Hypothalamus (tissue), 51 donors: ENCODE results near the gene NLN.
"Not testable (repeated sequence)": the region's sequence is repeated elsewhere in the genome, so short reads cannot be mapped to it uniquely, and the experiment has no call there.

Experiments used
- DNase-seq, 51 donors: peaks; one replicate each; lab custom pipeline; 2025; lab: John Stamatoyannopoulos, UW

NLN gene

DNA sequence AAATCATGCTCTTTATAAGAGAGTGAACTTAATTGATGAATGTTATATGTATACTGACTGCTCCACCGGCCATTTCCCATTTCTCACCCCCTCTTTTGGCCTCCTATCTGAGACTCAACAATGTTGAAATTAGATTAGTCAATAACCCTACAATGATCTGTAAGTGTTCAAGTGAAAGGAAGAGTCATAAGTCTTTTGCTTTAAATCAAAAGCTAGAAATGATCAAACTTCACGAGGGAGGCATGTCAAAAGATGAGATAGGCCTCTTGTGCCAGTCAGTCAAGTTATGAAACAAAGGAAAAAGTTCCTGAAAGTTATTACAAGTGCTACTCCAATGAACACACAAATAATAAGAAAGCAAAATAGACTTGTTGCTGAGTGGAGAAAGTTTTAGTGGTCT, 83.1 kb downstream of the NLN start:
- DNase-seq: no peak

DNA sequence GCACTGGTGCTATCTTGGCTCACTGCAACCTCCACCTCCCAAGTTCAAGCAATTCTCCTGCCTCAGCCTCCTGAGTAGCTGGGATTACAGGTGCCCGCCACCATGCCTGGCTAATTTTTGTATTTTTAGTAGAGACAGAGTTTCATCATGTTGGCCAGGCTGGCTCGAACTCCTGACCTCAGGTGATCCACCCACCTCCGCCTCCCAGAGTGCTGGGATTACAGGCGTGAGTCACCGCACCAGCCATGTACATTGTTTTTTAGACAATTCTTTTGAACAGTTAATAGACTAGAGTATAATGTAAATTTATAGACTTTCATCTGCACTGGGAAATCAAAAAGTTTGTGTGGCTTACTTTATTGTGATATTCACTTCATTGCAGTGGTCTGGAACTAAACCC, 85.5 kb downstream of the NLN start:
- not testable (repeated sequence) for DNase-seq

DNA sequence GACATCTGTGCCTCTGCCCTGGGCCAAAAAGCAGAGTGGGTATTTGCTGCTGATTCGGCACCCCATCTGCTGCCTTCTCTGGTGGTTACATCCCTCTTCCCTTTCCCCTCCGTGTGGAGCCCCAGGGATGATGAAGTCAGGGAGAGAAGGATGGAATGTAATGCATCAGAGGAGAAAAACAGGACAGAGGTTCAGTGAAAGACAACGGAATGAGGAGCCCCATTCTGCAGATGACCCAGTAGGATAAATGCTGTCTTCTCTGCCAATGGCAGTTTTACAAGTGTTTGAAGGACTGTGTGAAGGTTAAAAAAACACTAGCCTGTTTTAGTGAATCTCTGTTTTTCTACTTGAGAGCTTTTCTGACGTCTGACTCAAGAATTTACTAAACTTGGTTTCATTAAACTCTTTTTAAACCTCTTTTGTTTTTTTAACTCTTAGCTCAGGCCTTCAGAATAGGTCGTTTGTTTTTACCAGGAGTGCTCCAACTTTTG, 86.3 kb downstream of the NLN start:
- DNase-seq: peak in 2 of 51 donors; percentile 21 to 41

DNA sequence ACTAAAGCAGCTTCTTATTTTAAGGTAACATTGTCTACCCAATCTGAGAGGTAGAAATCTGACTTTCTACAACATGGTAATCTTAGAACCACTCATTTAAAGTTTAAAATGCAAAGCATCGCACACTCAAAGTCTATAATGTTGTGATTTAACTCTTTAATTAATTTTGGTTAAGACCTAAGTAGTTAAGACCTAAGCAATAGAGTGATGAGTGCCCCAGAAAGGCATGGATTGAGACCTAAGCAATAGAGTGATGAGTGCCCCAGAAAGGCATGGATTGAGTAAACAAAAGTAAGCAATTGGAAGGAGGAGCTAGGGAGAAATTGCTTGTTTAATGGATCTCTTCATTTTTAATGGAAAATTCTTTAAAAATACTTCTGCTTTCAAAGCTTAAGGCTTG, 86.8 kb downstream of the NLN start:
- DNase-seq: no peak

DNA sequence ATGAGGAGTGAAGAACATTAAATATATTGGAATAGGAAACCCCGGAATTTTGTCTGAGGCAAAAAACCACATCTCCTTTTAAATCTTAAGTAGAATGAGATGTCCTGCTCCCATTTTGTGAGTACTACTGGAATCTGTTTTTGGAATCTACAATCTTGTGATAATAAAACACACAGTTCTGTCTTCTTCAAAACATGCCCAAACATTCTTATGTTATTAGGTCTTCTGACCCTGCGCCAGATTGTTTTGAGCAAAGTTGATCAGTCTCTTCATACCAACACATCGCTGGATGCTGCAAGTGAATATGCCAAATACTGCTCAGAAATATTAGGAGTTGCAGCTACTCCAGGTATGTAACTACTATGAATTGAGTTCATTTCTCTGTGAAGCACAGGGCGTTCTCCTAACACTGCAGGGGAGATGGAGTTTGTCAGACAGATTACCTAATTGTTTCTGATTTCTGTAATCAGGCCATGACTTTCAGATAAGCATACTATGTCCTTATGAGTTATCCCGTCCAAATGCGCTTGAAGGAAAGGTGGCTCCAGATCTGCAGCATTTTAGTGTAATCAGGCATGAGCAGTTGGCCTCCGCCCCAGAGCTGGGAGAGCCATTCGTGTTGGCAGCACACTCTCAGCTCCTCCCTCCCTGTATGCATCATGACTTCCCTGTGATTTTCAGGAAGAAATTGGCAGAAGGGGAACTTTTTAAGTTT, 88.0 kb downstream of the NLN start:
- peak in 37 of 51 donors; percentile 8 to 78 (median 55) for DNase-seq

DNA sequence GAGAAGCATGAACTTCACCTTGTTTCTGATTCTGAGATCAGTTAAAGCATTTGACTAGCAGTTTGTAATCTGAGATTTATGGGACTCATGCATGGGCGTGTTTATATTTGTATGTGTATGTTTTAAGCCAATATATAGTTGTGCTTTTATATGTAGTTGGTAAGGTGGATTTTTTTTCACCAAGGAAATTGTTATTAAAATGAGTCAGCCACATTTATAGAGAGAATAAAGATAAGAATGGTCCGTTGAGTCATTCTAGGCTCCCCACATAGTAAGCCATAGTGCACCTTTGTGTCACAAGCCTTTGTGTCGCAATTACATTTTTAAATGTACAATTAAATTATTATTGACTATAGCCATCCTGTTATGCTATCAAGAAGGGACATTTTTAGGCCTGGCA, 89.0 kb downstream of the NLN start:
- no peak for DNase-seq

DNA sequence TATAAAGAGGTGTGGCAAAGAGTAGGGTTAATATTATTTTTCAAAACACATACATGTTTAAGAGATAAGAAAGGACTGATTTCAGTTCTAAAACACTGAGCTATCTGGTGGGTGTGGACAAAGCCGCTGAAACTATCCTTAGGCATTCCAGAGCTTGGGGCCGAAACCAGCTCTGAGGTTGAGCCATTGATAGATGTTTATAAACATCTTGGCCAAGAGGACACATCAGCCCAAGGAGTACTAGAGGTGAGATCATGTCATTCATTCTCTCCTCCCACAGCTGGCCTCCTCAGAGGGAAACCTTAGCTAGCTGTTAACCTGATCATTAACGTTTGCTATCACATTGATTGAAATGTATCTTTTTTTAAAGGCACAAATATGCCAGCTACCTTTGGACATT, 89.9 kb downstream of the NLN start:
- no peak for DNase-seq

DNA sequence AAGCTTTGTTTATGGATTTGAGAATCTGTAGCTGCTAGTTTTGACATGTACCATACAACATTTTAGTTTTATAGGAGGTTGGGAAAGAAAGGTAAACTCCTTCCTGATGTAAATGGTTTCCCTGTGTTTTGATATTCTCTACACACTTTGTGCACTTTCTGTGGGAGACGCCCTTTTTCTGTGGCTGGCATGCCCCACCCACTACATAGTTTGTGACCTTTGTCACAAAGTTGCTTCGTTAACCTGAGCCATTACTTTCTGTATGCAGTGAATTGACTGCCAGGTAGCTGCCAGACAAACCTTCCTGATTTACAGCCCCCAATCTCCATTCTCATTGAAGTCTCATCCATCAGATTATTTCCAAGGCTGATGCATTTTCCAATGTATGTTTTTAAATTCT, 90.6 kb downstream of the NLN start:
- no peak for DNase-seq

DNA sequence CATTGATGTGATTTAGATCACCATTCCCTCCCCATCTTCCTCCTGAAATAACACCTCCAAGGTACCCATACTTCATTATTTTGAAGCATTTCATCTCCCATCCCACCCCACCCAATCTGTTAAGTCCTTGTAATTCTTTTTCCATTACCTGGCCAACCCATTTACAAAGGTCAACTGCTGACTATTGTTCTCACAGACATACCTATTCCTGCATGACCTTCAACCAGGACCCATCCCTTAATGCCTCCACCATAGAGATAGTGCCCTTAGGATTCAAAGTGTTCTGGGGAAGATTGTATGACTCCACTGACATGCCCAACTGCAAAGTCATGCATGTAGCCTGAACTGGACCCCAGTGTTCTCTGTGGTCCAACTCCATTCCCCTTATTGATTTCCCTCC, 91.2 kb downstream of the NLN start:
- no peak for DNase-seq

DNA sequence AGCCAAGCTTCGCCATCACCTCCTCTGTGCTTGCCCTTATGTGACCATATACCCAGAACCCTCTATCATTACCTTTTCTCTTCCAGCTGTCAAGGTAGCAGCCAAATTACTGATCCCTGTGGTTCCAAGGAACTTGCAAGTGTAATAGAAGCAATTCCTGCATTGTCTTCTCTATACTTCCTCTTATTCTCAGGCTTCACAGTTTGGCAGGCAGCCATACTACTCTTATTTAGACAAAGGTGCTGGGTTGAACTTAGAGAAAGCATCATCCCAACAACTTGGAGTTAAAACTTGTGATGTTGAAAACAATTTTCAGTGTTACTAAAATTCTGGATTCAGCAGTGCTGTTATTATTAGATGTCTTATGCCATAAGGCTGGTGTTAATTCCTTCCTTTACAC, 93.2 kb downstream of the NLN start:
- DNase-seq: no peak

DNA sequence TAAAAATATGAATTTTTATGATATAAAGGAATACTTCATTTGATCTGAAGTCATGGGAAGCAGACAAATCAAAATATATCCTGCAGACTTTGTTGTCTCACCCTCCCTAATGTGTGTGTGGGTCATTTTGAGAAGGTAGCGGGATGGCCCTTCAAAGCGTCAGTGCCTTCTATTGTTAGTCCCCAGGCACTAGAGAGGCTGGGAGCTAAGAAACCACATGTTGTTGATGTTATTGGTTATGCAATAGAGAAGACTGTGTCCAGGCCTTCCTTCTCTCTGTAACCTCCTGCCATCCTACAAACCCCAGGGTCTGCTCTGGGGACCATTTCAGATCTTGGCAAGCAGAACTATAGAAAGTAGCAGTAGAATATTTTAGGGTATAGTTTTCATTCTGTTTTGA, 94.7 kb downstream of the NLN start:
- DNase-seq: no peak

DNA sequence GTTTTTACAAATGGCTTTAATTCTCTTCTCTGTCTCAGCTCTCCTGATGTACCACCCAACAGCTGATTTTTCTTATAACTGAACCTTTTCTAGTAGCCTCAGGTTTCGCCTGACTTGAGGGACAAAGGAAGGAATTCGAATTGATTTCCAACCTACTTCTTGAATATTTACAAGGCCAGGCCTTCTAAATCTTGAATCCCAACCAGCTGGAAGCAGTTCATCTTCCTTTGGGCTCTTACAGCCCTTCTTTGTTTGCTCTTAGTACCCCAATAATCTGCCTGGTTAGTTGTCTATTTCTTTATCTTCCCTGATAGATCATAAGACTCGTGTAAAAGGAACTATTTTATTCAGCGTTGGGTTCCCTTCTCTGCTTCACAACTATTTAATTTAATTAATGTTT, 95.9 kb downstream of the NLN start:
- DNase-seq: peak in 1 of 51 donors; percentile 53

DNA sequence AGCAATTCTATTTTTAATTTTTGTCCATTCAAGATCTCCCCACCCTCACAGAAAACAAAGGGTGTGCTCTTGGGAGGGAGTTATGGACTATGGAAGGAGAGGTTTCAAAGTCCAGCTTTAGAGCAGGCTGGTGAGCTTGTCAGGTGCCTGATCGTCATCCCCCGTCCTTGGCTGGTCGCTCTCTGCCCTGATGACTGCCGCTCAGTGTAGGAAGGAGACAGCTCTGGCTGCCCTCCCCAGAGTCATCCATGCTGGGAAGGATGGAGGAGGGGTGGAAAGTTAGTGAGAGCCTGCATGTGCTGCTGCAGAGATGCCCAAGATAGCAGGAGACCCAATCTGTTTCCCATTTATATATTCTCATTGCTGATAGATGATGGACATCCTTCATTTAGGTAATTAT, 96.6 kb downstream of the NLN start:
- peak in 39 of 51 donors; percentile 6 to 82 (median 61) for DNase-seq

DNA sequence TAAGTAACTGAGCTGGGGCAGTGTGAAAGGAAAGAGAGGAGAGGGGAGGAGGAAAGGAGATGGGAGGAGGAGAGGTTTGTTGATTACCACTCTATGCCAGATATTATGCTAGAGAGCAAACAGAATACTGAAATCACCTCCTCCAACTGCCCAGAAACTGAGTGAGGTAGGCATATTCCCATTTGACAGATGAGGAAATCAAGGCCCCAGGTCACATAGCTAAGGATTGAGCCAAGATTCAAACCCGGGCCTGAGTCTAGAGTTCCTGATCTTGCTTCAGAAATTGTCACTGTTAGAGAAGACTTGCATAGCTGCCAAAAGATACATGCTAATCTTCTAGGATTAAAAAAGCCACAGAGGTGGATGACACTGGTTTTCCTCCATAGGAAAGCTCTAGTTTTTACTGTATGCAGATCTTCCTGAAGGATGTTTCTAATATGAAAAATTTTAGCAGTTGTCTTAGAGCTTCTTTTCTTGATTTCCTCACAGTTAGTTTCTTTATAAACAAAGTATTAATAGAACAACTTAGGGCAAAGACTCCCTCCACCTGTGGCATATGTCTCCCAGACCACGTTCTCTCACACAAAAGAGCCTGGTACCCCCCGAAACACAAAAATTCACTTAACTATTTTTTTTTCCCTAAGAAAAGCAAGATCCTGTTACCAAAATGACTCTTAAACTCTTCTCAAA, 97.4 kb downstream of the NLN start:
- DNase-seq: peak in 1 of 51 donors; percentile 50

DNA sequence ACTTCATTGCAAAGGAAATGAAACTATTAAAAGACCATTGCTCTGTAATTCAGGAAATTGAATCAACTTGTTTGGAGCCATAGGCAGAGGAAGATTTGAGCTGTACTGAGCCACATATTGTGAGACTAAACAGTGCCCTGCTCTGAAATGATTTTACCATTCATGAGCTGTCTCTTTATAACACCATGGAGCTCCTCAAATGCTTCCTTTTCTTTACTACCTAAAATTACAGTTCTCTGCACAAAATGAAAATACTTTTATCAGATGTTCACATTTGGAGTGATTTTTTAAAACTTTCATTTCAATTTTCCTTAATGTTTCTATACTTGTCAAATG, 97.9 kb downstream of the NLN start:
- DNase-seq: no peak

DNA sequence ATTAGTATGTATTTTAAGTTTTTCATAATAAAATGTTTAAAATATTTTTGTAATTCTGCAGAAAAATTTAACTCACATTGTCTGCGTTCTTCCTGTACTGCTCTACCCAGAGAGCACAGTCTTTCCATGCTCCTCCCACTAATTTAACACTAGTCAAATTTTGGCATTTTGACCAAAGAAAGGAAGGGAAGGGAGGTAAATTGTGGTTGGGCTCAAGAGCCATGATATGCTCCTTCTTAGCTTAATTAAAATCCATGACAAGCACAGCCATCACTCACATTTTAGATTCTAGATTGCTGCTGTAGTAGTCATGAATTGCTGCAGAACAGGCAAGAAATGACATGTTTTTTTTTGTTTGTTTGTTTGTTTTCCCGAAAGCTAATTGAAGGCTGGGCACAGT, 98.4 kb downstream of the NLN start:
- no peak for DNase-seq

DNA sequence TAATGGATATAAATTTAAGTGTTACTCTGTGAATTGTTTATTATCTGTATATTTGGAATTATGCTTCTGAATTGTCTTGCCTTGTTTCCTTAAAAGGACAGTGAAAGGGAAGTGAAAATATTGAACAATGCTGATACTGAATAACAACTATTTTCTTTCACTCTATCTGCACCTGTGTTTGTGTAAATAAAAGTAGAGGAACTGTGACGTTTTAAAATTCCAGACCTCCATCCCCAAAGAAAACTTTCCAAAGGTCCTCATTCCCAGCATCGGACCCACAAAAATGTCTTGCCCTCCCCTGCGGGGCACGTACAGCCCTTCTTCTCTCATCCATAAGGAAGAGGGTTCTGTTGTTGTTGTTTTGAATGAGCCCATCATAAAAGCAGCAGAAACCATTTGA, 100.0 kb downstream of the NLN start:
- no peak for DNase-seq

DNA sequence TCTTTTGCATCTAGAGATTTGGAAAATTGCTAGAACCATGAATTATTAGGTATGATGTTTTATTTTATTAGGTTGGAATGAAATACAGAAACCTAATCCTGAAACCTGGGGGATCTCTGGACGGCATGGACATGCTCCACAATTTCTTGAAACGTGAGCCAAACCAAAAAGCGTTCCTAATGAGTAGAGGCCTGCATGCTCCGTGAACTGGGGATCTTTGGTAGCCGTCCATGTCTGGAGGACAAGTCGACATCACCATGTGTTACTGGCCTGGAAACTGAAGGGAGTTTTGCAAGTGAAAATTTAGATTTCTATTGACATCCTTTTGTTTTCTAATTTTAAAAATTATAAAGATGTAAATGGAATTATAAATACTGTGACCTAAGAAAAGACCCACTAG, 100.7 kb downstream of the NLN start:
- DNase-seq: no peak

DNA sequence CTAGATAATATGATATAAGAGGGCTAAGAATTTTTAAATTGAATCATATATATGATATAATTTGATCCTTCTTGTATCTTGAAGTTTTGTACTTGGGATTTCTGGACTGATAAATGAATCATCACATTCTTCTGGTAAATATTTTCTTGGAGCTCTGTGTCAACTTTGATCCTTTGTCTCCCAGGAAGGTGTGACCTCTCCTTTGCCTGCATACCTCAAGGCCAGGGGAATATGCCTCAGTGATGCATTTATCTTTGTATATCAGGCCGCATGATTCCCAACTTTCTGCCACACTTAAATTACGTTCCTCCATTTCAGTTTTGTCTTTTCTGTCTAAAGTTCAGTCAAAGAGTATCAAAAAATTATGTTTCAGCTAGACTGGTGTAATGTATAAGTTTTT, 101.2 kb downstream of the NLN start:
- no peak for DNase-seq

DNA sequence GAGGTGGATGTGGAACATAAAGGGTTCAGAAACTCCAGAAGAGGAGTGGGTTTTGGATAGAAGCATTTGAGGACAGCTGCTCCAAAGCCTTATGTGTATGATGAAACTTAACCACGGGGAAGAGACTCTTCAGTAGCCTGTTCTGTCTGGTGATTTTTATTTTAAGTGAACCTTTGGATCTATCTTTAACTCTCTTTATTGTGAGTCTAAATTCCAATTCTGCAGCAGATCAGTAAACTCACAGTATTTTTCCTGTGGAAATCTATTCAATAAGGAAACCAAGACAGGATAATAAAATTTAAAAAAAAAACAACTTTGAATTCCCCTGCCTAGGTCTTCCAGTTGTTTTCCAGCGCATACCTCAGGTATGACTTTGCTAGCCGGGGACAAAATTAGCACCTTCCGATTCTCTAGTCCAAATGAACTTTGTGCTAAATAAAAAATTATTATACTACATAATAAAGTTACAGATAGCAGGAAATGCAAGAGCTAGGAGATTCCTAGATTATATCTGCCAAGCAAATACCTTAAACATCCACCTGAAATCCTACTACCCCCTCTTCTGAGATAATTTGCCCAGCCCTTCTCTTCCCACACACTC, 101.9 kb downstream of the NLN start:
- no peak for DNase-seq

DNA sequence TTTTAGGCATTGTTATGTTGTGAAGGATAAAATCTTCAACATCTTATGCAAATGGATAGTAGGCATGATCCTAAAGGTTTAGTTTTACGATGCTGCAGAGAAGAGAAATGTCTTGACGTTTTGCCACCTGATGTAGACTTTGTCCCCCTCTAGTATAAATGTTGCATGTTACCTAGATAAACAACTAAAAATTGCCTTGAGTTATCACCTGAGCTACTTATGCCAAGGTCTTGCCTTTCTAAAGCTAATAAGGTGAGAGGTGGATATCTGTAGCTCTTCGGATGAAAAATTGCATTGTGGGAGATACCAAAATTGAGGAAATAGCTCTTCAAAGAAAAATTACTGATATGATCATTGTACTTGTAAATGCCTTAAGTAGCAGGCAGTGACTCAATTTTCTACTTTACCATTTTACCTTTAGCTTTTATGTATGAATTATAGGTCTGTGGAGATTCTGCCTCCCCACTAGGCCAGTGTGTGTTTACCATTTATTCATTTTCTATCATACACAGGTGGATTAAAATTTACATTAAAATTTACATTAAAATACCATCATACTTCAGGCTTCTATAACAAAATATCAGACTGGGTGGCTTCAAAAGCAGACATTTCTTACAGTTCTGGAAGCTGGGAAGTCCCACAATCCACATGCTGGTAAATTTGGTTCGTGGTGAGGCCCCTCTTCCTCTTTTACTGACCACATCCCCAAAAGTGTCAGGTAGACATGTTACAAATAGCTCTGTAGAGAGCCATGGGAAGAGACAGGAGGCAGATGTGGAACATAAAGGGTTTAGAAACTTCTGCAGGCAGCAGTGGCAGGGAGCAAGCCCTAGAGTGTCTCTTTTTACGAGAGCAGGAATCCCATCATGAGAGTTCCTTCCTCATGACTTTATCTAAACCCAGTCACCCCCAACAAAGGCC, 103.7 kb downstream of the NLN start:
- DNase-seq: no peak
